NCI-H345 treated with DMSO at 0.1 percent for 48 hours (cell line): Measurements from ENCODE around the gene SH3GL3.

Source experiments
- DNase-seq: peaks from one replicate; lab custom pipeline; 2025; ENCODE audit not compliant: unreplicated experiment; lab: John Stamatoyannopoulos, UW

The SH3GL3 gene

DNA sequence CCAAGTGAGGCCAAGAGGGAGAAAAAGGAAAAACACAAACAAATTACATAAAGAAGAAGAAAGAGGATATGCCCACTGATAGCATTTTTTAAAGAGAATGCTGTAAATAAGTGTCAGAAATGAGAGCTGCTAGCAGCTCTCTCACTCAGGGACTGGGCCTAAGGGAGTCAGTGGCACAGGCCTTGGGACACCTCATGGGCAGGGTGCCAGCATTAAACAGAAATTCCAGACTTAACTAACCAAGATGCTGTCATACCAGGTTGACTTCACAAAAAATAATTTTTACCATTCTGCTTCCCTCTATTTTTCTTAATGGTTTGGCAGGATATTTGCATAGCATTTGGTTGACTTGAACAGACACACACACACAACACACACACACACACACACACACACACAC, 114.5 kb downstream of the SH3GL3 start:
- DNase-seq = no peak

DNA sequence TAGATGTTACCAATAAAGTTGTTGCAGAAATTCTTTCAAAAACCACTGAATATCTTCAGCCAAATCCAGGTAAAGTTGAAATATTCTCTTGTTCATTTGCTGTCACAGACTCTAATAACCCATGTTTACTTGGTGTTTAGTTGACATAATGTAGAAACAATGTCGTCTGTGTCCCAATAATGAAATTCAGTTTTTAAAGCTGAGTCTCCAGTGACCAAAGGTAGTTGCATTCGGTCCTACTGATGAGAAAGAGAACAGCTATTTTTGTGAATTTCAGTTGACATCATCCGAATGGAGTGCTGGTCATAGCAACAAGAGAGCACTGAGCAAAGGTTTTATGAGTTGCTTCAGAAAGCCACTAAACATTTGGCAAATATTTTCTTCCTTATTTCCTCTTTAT, 118.0 kb downstream of the SH3GL3 start:
- no peak for DNase-seq

- no peak for DNase-seq
Measured at GRCh38 chr15:83565553-83566159, 118.5 kb downstream of the SH3GL3 start.

GRCh38 chr15:83567318-83567717, 120.2 kb downstream of the SH3GL3 start:
- no peak for DNase-seq

DNA sequence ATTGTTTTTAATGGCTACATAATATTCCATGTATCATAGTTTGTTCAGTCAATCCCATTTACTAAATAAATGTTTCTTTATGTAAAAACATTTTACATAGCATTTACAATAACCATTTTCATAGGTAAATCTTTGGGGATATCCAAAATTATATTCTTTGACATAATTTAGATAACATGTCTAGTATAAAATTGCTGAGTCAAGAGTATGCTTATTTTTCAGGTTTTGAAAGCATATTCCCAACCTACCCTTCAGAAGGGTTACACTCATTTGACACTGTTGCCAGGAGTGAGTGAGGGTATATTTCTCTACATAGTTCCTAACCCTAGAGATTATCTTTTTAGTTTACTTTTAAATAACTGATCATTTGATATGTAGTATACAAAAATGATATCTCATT, 122.2 kb downstream of the SH3GL3 start:
- DNase-seq = no peak

DNA sequence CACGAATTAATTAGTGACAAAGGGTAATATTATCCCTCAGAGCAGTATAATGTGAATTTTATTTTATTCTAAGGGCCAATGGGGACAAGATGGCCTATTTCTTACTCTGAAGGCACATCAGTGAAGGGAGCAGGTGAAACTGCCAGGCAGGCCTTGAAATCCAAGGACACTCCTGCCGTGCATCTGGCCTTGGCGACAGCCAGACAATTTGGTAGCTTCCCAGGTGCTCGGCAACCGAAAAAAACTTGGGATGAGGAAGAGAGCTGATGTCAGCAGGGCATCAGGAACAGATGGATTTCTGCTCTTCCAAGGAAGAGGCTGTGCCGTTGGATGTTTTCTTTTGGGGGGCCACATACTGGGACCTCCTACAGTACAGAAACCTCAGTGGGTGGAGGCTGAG, 123.6 kb downstream of the SH3GL3 start:
- DNase-seq = no peak

- DNase-seq = no peak
Measured at GRCh38 chr15:83571820-83572707, 124.9 kb downstream of the SH3GL3 start.

DNA sequence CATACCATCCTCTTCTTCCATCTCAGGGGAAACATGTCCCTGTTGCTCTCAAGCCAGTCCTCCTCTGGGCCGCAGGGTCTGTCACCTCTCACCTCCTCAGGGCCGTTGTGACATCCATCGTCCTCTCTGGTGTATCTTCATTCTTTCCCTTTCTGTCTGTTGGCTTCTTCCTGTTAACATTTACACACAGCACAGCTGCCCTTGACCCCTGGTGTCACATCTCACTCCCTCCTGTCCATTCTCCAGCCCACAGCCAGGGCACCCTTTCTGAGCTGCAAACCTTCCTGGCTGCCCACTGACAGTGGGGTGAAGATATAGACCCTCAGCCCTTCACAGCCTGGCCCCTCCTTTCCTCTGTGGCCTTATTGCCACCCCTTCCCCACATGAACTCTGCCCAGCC, 127.2 kb downstream of the SH3GL3 start:
- DNase-seq = no peak

GRCh38 chr15:83578691-83579090, 131.6 kb downstream of the SH3GL3 start:
- no peak for DNase-seq

GRCh38 chr15:83581381-83581780, 134.2 kb downstream of the SH3GL3 start:
- DNase-seq = no peak

DNA sequence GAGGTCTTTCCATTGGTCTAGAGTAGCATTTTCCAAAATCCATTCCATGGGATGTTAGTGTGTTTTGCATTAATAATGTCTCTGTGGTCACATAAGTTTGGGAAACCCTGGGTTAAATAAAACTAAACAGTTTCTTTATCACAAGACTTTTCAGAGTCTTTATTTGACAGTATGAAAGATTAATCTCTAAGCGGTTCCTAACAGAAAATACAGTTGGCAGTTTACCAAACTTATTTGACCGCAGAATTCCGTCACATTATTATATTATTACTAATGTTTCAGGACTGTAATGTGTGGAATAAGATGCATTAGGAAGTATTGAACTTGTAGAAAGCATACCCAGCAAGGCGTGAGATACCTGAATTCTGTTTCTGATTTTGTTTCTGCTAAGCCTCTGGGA, 135.2 kb downstream of the SH3GL3 start:
- DNase-seq = no peak

GRCh38 chr15:83585601-83586335, 138.6 kb downstream of the SH3GL3 start:
- DNase-seq = no peak

DNA sequence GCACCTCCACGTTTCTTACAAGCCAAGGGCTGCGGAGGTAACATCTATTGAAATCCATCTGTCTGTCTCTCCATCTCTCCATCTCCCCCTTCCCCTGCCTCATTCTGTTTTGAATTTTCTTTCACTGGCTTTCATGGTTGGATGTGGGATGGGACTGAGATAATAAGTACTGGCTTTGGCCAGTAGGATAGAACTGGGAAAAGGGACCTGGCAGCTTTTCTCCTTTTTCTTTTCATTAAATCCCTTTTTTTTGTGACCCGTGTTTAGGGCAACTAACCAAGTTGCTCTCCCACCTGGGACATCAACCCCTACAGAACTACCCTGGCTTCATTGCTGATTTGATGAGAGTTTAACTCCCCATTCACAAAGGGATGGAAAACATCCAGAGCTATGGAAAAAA, 139.9 kb downstream of the SH3GL3 start:
- DNase-seq = no peak

GRCh38 chr15:83588441-83588840, 141.3 kb downstream of the SH3GL3 start:
- DNase-seq = no peak

DNA sequence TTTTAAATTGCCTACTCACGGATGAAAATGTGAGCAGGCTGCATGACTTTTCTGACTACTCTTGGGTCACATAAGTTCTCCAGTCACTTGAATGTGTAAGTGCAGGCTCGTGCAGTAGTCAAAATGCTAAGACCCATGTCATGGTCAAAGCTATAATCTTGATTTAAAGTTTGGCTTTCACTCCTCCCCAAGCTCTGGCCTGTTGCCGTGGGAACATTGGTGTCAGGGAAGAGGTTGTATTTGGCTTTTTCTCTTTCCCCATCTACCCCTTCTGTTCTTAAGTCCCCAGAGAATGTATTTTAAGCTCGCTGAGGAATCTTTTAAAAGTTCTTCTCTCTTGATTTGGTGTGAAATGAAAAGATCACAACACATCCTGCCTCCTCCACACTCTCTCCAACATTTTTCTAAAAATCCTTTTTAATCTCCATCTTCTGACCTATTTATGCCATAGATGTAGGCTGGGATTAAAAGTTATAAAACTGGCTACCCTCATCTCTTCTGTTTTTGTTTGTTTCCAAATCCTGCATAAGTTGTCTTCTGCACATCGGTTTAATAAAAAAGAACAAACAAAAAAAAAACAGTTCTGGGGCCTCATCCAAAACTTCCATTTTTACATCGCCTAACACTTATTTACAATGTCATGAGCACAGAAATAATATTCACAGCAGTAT, 145.4 kb downstream of the SH3GL3 start:
- no peak for DNase-seq

DNA sequence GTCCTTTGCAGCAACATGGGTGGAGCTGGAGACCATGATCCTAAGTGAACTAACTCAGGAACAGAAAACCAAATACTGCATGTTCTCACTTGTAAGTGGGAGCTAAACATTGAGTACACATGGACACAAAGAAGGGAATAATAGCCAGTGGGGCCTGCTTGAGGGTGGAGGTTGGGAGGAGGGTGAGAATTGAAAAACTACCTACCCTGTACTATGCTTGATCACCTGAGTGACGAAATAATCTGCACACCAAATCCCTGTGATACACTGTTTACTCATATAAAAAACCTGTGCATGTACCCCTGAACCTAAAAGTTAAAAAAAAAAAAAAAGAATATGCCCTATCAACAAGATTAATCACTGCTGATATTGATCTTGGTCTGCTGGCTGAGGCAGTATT, 148.1 kb downstream of the SH3GL3 start:
- no peak for DNase-seq

DNA sequence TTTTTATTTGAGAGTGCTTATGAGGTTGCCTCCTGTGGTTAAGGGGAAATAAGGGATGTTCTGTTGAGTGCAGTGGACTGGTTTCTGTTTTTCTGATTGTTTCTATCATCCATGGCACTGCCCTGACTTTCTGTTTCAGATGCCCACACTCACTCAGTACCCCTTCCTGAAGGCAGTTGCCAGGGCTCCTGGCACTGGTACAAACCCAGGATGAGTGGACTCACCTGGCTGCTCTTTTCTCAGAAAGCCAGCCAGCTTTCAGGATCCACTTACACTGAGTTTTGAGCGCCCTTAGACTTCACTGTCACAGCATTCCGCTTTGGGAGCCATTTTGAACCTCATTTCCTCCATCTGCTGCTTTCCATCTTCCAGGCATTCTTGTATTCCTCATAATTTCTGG, 150.9 kb downstream of the SH3GL3 start:
- no peak for DNase-seq

DNA sequence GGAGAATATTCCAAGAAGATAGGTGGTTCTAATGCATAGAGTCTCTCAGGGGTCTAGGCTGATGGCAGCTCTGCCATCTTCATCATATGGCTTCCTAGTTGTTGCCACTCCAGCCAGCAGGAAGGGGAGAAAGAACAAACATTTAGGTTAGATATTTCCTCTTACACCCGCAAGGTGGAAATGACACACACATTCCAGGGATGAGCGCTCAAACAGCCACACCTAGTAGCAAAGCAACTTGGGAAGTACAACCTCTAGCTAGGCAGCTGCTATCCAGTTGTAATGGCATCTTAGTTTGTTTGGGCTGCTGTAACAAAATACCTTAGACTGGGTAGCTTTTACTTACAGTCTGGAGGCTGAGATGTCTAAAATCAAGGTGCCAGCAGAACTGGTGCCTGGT, 154.9 kb downstream of the SH3GL3 start:
- no peak for DNase-seq

DNA sequence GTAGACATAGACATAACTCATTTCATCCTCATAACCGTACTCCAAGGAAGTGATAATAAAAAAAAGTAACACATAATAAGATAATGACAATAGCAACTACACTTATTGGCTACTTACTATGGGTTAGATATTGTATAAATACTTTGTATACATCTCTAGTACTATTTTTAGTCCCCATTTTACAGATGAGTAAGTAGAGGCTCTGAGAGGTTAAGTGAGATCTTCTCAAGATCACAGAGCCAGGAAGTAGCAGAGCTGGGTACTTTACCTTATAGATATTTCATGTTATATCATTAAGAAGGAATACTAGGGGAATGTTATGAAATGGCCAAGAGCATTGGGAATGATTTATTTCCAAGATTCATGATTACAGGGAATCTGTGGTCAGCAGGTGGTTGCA, 157.4 kb downstream of the SH3GL3 start:
- no peak for DNase-seq

- no peak for DNase-seq
Measured at GRCh38 chr15:83605111-83605945, 158.2 kb downstream of the SH3GL3 start.

DNA sequence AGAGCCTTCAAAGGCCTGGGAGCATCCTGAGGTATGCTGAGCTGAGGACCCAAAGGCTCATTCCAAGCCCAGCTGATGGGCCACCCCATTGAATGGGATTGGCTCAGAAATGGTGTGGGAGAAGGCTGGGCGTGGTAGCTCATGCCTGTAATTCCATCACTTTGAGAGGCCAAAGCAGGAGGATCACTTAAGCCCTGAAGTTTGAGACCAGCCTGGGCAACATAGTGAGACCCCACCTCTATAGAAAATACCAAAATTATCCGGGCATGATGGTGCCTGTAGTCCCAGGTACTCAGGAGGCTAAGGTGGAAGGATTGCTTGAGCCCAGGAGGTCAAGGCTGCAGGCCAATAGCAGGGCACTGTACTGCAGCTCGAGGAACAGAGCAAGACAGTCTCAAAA, 163.0 kb downstream of the SH3GL3 start:
- DNase-seq = no peak
